A549 (cell line): ENCODE results near the gene TMEM253. TPM values are rescaled to one million over a fixed set of nuclear protein-coding genes. Genes with fewer than 3 reads are reported as not detected.
A peak's percentile ranks its signal among the peaks of the same experiment; 100 is the strongest.

ENCODE experiments used
- ATAC-seq, 2 experiments: fragments of 200-7000 bp in 1 of 2; fragments of >200 bp in 1 of 2; cut with Nextera tagmentation in 1 of 2; cut with Tn5 transposase in 1 of 2; 3 replicates each; pipeline versions ENCODE4 v1.8.0 to v1.9.1; 2018 to 2020; ENCODE audit warnings: mild to moderate bottlenecking in 1 of 2, moderate library complexity in 1 of 2
- CTCF ChIA-PET: fragments of 300-600 bp; sonication (Branson Sonifier 250); formaldehyde crosslinking; extraction: SDS; loops from one replicate; lab custom pipeline; 2021; ENCODE audit warnings: antibody characterized with exemption, inconsistent platforms; lab: Yijun Ruan, JAX
- POLR2A ChIA-PET: fragments of 350-600 bp; formaldehyde crosslinking; extraction: SDS; loops from one replicate; lab custom pipeline; 2021; ENCODE audit warnings: antibody characterized with exemption, inconsistent platforms; lab: Yijun Ruan, JAX
- DNase-seq, 2 experiments: peaks; one replicate each; pipeline versions ENCODE4 v3.0.0 to v3.0.0-alpha.2; 2011 to 2016; ENCODE audit warnings: low read depth in 1 of 2, low spot score in 1 of 2
- FAIRE-seq: peaks from 2 replicates; lab custom pipeline; 2011; peaks lifted over from hg19 to GRCh38; lab: Jason Lieb, UNC
- H3K27ac ChIP-seq, 2 experiments: fragments of >200 bp; sonication (Bioruptor Twin); formaldehyde crosslinking; 3 replicates each; pipeline ENCODE4 v1.5.1; 2016 to 2017
- H3K4me1 ChIP-seq: fragments of >200 bp; sonication (Bioruptor Twin); formaldehyde crosslinking; 3 replicates; pipeline ENCODE4 v1.6.1; 2016
- H3K4me2 ChIP-seq: fragments of >200 bp; sonication (Bioruptor Twin); formaldehyde crosslinking; 3 replicates; pipeline ENCODE4 v1.6.1; 2016
- H3K4me3 ChIP-seq: fragments of >200 bp; sonication (Bioruptor Twin); formaldehyde crosslinking; 3 replicates; pipeline ENCODE4 v1.5.1; 2016
- H3K9me3 ChIP-seq: fragments of >200 bp; sonication (Bioruptor Twin); formaldehyde crosslinking; 3 replicates; pipeline ENCODE4 v1.6.1; 2016
- CHD4 ChIP-seq: fragments of 200-600 bp; sonication (generic); IDR thresholded peaks from 2 replicates; pipeline ENCODE4 v1.6.1; 2016; ENCODE audit warnings: antibody characterized with exemption, mild to moderate bottlenecking, borderline replicate concordance
- EHF ChIP-seq: fragments of 250-450 bp; sonication (Bioruptor Pico); IDR thresholded peaks from 2 replicates; pipeline ENCODE4 v1.5.0; 2020; ENCODE audit warnings: mild to moderate bottlenecking
- EP300 ChIP-seq, 2 experiments: fragments of >200 bp; sonication (Bioruptor Twin); formaldehyde crosslinking; IDR thresholded peaks; 2 replicates in 1 of 2; 3 replicates in 1 of 2; pipeline ENCODE4 v1.6.1; 2016 to 2017
- FOSB ChIP-seq: fragments of 250-450 bp; sonication (Bioruptor Pico); IDR thresholded peaks from 2 replicates; pipeline ENCODE4 v1.5.0; 2020; ENCODE audit warnings: mild to moderate bottlenecking, moderate library complexity
- FOSL2 ChIP-seq, 2 experiments: fragments of 450-650 bp in 1 of 2; fragments of >200 bp in 1 of 2; sonication (Bioruptor Twin) in 1 of 2; formaldehyde crosslinking; IDR thresholded peaks; 2 replicates each; pipeline versions ENCODE4 v1.5.0 to v1.6.1; 2016 to 2020; ENCODE audit warnings: mild to moderate bottlenecking in 1 of 2, moderate library complexity in 1 of 2
- HOXA7 ChIP-seq: fragments of 250-450 bp; sonication (Bioruptor Pico); IDR thresholded peaks from 2 replicates; pipeline ENCODE4 v1.5.0; 2020; ENCODE audit warnings: mild to moderate bottlenecking, moderate library complexity
- JUN ChIP-seq, 2 experiments: fragments of >200 bp; sonication (Bioruptor Twin); formaldehyde crosslinking; IDR thresholded peaks; 2 replicates in 1 of 2; 3 replicates in 1 of 2; pipeline ENCODE4 v1.6.1; 2016 to 2017
- KDM5A ChIP-seq: fragments of 200-600 bp; sonication (generic); IDR thresholded peaks from 2 replicates; pipeline ENCODE4 v1.6.1; 2016; ENCODE audit warnings: antibody characterized with exemption, mild to moderate bottlenecking
- MAFK ChIP-seq: fragments of 450-650 bp; IDR thresholded peaks from 2 replicates; pipeline ENCODE4 v1.6.1; 2014; ENCODE audit not compliant: partially characterized antibody
- MAZ ChIP-seq: fragments of 150-350 bp; IDR thresholded peaks from 2 replicates; pipeline ENCODE4 v1.6.1; 2014; ENCODE audit warnings: antibody characterized with exemption, low read depth, low read length, borderline replicate concordance
- NR3C1 ChIP-seq: fragments of >200 bp; sonication (Bioruptor Twin); formaldehyde crosslinking; IDR thresholded peaks from 3 replicates; pipeline ENCODE4 v1.6.1; 2017
- POLR2A ChIP-seq: IDR thresholded peaks from 2 replicates; pipeline ENCODE4 v1.6.1; 2012; ENCODE audit warnings: mild to moderate bottlenecking, low read length
- POLR2AphosphoS2 ChIP-seq: conservative IDR thresholded peaks from 2 replicates; pipeline ENCODE4 v1.6.1; 2012; ENCODE audit warnings: low read length, improper control_type of control experiment, inconsistent platforms
- RCOR1 ChIP-seq: fragments of 150-350 bp; IDR thresholded peaks from 2 replicates; pipeline ENCODE4 v1.6.1; 2014; ENCODE audit warnings: antibody characterized with exemption, low read length, low read depth
- RFX5 ChIP-seq: fragments of 450-650 bp; IDR thresholded peaks from 2 replicates; pipeline ENCODE4 v1.7.1; 2014; ENCODE audit warnings: antibody characterized with exemption, mild to moderate bottlenecking, moderate library complexity
- RNF2 ChIP-seq: fragments of 200-600 bp; sonication (generic); IDR thresholded peaks from 2 replicates; pipeline ENCODE4 v1.6.1; 2016; ENCODE audit warnings: low read depth, mild to moderate bottlenecking, antibody characterized with exemption, moderate library complexity, borderline replicate concordance
- SREBF2 ChIP-seq: fragments of 450-650 bp; IDR thresholded peaks from 2 replicates; pipeline ENCODE4 v1.6.1; 2014; ENCODE audit warnings: mild to moderate bottlenecking, moderate library complexity
- ZC3H11A ChIP-seq: fragments of 450-650 bp; IDR thresholded peaks from 2 replicates; pipeline ENCODE4 v1.6.1; 2014; ENCODE audit warnings: antibody characterized with exemption, mild to moderate bottlenecking
- WGBS: methylation state at CpG from one replicate; pipeline ENCODE4 v1.1.6; 2017; ENCODE audit errors: missing lambda C conversion rate; 5-methylcytosine and 5-hydroxymethylcytosine counted together
- polyA plus RNA-seq, 4 experiments: library from polyadenylated mRNA; depleted of rRNA in 3 of 4; stranded (reverse); fragments of >200 nt; fragmentation: RNase III in 1 of 4; extraction: RNeasy Plus Mini Kit Qiagen cat#74134 plus additional on column Dnase treatment in 1 of 4; gene quantifications; 2 replicates in 3 of 4; 3 replicates in 1 of 4; pipeline ENCODE4 v1.2.3, GENCODE V29; 2011 to 2017
- TF ChIP-seq, protein P1 (sequence below): fragments of 150-350 bp; IDR thresholded peaks from 2 replicates; pipeline ENCODE4 v1.6.1; 2014; ENCODE audit warnings: low read depth, mild to moderate bottlenecking, low read length
- TF ChIP-seq, protein P2 (sequence below): fragments of >200 bp; sonication (Bioruptor Twin); formaldehyde crosslinking; IDR thresholded peaks from 2 replicates; pipeline ENCODE4 v1.6.1; 2016
- TF ChIP-seq, protein P3 (sequence below): fragments of >200 bp; sonication (Bioruptor Twin); formaldehyde crosslinking; IDR thresholded peaks from 3 replicates; pipeline ENCODE4 v1.6.1; 2016
- TF ChIP-seq, protein P4 (sequence below): fragments of 450-650 bp; IDR thresholded peaks from 2 replicates; pipeline ENCODE4 v1.6.1; 2014; ENCODE audit warnings: antibody characterized with exemption

TMEM253 gene
- polyA plus RNA-seq, 2 of the 4 experiments (the other 2 are of a cell fraction): 0.54 to 0.81 TPM

DNA sequence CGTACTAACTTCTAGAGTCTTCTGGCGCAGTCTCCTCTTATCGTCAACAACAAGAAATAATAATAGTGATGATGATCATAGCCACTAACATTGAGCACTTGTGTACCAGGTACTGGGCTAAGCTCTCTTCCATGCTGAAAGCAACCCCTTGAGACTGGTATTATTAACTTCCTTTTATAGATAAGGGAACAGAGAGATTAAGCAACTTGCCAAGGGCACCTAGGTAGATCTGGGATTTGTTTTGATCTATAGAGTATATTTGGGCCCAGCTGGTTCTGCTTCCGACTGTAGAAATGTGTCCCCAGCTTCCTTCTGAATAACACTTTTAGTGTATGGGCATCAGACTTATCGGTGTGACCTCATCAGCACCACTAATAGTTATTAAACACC is 1.3 kb upstream of the TMEM253 start:
- CTCF ChIA-PET: interaction anchor here (1.9 to 13.3 kb wide), 6 partner anchors 5 to 129 kb away, joined by 5 to 292 read pairs (median 218); partner anchors contain the start of gene ARHGEF40
- peaks cover 62% of the 10 kb centered on the region for H3K4me1 ChIP-seq

DNA sequence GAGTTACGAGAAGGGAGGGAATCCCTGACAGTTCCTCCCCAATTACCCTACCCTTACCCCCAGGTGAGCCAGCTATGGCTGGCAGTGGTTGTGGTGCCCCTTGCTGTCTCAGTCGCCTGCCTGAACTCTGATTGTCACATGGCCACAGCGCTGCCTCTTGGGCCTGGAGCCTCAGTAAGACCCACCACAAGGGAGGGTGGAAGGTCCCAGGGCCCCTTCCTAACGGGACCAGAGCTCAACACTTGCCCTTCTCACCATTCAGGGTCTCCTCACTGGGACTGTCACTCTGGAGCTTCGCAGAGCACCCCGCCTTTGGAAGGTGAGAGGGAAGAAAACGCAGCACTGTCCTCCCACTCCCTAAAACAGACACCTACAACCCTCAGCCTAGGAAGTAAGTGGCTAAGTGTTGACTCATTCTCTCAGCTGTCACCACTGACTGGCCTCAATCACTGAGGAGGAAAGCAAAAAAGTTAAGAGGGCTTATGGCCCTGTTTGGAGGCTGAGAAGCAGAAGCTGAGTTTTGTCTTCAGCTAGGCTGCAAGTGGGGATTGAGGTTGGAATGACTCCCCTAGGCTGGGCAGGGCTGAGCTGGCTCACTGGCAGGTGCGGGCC is 1.0 kb downstream of the TMEM253 start:
- POLR2A ChIA-PET: no interaction called here
- no peak for ATAC-seq
- peak overlapping the region; percentile 87 for H3K4me2 ChIP-seq

More for the DNA sequence above, 1.3 kb upstream of the TMEM253 start:
- Histone ChIP-seq H3K27ac (peak overlapping the region; percentile 83 to 99), H3K4me3 (peak overlapping the region; percentile 62), H3K9me3 (no peaks in the 10 kb centered on the region), H3K4me2 (peak overlapping the region; percentile 94)
- TF ChIP-seq POLR2AphosphoS2 (no peak), MAFK (no peak), KDM5A (no peak), EHF (CRISPR knock-in tag) (no peak), EP300 (IDR thresholded peaks at IDR 0.05) (no peak), ZC3H11A (no peak), RCOR1 (no peak), SREBF2 (no peak), JUN (IDR thresholded peaks at IDR 0.05) (no peak; a peak in 1 of 5 replicates), FOSB (no peak), CHD4 (no peak), POLR2A (no peak), FOSL2 (IDR thresholded peaks at IDR 0.05) (no peak), FOSL2 (CRISPR knock-in tag; IDR thresholded peaks at IDR 0.05) (no peak)
- TF ChIP-seq, protein P1, sequence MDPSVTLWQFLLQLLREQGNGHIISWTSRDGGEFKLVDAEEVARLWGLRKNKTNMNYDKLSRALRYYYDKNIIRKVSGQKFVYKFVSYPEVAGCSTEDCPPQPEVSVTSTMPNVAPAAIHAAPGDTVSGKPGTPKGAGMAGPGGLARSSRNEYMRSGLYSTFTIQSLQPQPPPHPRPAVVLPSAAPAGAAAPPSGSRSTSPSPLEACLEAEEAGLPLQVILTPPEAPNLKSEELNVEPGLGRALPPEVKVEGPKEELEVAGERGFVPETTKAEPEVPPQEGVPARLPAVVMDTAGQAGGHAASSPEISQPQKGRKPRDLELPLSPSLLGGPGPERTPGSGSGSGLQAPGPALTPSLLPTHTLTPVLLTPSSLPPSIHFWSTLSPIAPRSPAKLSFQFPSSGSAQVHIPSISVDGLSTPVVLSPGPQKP: no peak
- TF ChIP-seq, protein P2, sequence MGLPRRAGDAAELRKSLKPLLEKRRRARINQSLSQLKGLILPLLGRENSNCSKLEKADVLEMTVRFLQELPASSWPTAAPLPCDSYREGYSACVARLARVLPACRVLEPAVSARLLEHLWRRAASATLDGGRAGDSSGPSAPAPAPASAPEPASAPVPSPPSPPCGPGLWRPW: no peak
- TF ChIP-seq, protein P3, sequence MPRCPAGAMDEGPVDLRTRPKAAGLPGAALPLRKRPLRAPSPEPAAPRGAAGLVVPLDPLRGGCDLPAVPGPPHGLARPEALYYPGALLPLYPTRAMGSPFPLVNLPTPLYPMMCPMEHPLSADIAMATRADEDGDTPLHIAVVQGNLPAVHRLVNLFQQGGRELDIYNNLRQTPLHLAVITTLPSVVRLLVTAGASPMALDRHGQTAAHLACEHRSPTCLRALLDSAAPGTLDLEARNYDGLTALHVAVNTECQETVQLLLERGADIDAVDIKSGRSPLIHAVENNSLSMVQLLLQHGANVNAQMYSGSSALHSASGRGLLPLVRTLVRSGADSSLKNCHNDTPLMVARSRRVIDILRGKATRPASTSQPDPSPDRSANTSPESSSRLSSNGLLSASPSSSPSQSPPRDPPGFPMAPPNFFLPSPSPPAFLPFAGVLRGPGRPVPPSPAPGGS: no peak
- DNase-seq: no peak
- no peak for FAIRE-seq
- ATAC-seq: no peak
- 71% methylated on average over 5 of the region's 5 CpGs for WGBS
- POLR2A ChIA-PET: no interaction called here

More for the DNA sequence above, 1.0 kb downstream of the TMEM253 start:
- no peaks in the 10 kb centered on the region for H3K9me3 ChIP-seq
- peaks cover 72% of the 10 kb centered on the region for H3K4me1 ChIP-seq
- no peak for FAIRE-seq
- WGBS: 82% methylated on average over 8 of the region's 8 CpGs
- TF ChIP-seq, protein P4, sequence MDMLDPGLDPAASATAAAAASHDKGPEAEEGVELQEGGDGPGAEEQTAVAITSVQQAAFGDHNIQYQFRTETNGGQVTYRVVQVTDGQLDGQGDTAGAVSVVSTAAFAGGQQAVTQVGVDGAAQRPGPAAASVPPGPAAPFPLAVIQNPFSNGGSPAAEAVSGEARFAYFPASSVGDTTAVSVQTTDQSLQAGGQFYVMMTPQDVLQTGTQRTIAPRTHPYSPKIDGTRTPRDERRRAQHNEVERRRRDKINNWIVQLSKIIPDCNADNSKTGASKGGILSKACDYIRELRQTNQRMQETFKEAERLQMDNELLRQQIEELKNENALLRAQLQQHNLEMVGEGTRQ: no peak
- TF ChIP-seq MAZ: no peak
- TF ChIP-seq RNF2: no peak
- TF ChIP-seq POLR2A: no peak
- TF ChIP-seq SREBF2: no peak
- TF ChIP-seq NR3C1: no peak
- no peak for TF ChIP-seq HOXA7 (CRISPR knock-in tag)
- TF ChIP-seq RFX5: no peak
- H3K4me3 ChIP-seq: no peak overlapping the region
- CTCF ChIA-PET: interaction anchor here (0.6 to 13.3 kb wide), 9 partner anchors 8 to 96 kb away, joined by 3 to 292 read pairs (median 100); partner anchors contain the start of gene ARHGEF40
- DNase-seq: no peak
- H3K27ac ChIP-seq: peak overlapping the region in 1 of 2 experiments; percentile 96; a peak in 4 of 6 replicates
